Smooth muscle cell (in vitro differentiated cells): ENCODE results near the gene PTGS2. TPM values are rescaled to one million over a fixed set of nuclear protein-coding genes. Genes with fewer than 3 reads are reported as not detected.

ENCODE experiments used
- DNase-seq: peaks from one replicate; lab custom pipeline; 2025; ENCODE audit not compliant: unreplicated experiment; lab: John Stamatoyannopoulos, UW
- H2AFZ ChIP-seq: fragments of 200-600 bp; sonication (generic); 2 replicates; pipeline ENCODE4 v1.6.0; 2016; ENCODE audit warnings: antibody characterized with exemption, low read depth, mild to moderate bottlenecking
- H3F3A ChIP-seq: fragments of 200-600 bp; sonication (generic); 2 replicates; pipeline ENCODE4 v1.6.0; 2017; ENCODE audit warnings: antibody characterized with exemption, low read depth
- H3K27ac ChIP-seq: fragments of 200-600 bp; sonication (generic); 2 replicates; pipeline ENCODE4 v1.5.1; 2016; ENCODE audit warnings: low read depth, mild to moderate bottlenecking
- H3K27me3 ChIP-seq: fragments of 200-600 bp; sonication (generic); 2 replicates; pipeline ENCODE4 v1.6.1; 2016; ENCODE audit warnings: low read depth, mild to moderate bottlenecking
- H3K36me3 ChIP-seq: fragments of 200-600 bp; sonication (generic); 2 replicates; pipeline ENCODE4 v1.5.1; 2016; ENCODE audit warnings: low read depth
- H3K4me1 ChIP-seq: fragments of 200-600 bp; sonication (generic); 2 replicates; pipeline ENCODE4 v1.5.1; 2016; ENCODE audit warnings: low read depth
- H3K4me2 ChIP-seq: fragments of 200-600 bp; sonication (generic); 2 replicates; pipeline ENCODE4 v1.6.0; 2016; ENCODE audit warnings: mild to moderate bottlenecking
- H3K4me3 ChIP-seq: fragments of 200-600 bp; sonication (generic); 2 replicates; pipeline ENCODE4 v1.5.1; 2016; ENCODE audit warnings: mild to moderate bottlenecking
- H3K79me2 ChIP-seq: fragments of 200-600 bp; sonication (generic); 2 replicates; pipeline ENCODE4 v1.6.0; 2016; ENCODE audit warnings: low read depth, mild to moderate bottlenecking
- H3K9ac ChIP-seq: fragments of 200-600 bp; sonication (generic); 2 replicates; pipeline ENCODE4 v1.6.0; 2016; ENCODE audit warnings: low read depth
- H3K9me3 ChIP-seq: fragments of 200-600 bp; sonication (generic); replicated peaks from 2 replicates; pipeline ENCODE4 v1.5.1; 2016; ENCODE audit warnings: low read depth
- H4K20me1 ChIP-seq: fragments of 200-600 bp; sonication (generic); 2 replicates; pipeline ENCODE4 v1.6.0; 2016; ENCODE audit warnings: low read depth
- WGBS: methylation state at CpG from one replicate; pipeline ENCODE4 v1.1.7; 2016; ENCODE audit warnings: low lambda C conversion rate; 5-methylcytosine and 5-hydroxymethylcytosine counted together
- polyA plus RNA-seq: library from polyadenylated mRNA; unstranded; fragments of >200 nt; fragmentation: Nextera tagmentation; extraction: Ambion mirVana; gene quantifications from 2 replicates; pipeline ENCODE4 v1.2.1, GENCODE V29; 2016
- total RNA-seq: library from RNA; depleted of rRNA; stranded (reverse); fragments of >200 nt; gene quantifications from 2 replicates; pipeline ENCODE4 v1.2.3, GENCODE V29; 2014
- TF ChIP-seq, protein P1 (sequence below): fragments of 200-600 bp; sonication (generic); IDR thresholded peaks from 2 replicates; pipeline ENCODE4 v1.5.1; 2017; ENCODE audit warnings: borderline replicate concordance, mild to moderate bottlenecking, antibody characterized with exemption; ENCODE audit not compliant: insufficient read depth, poor library complexity, severe bottlenecking

Gene PTGS2
- total and polyA plus RNA-seq, 2 experiments from 2014 or later = 37.2 to 148 TPM

DNA sequence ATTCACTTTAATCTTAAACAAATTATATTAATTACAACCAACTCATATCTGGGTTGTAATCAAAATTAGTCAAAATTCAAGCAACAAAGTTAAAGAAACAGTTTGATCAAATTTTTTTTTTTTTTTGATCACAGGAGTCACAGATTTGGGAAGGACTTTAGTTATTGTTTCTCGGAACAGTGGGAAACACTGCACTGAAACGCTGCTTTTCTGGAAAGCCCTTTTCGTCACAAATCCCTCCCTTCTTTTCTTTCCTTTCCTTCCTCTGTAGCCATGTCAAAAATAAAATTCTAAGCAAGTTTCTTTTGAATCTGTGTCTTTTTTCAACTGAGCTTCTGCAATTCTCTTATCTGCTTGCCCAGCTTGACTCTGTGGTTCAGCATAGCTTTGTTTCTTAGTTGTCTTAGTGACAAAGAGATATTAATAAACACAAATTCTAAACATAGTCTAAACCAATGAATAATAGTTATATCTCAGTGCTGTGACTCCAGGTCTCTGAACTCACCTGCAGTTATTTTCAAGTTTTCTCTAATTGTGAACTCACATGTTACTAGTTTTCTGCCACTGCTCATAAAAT is 53.8 kb downstream of the PTGS2 start:
- DNase-seq = no peak
- TF ChIP-seq, protein P1, sequence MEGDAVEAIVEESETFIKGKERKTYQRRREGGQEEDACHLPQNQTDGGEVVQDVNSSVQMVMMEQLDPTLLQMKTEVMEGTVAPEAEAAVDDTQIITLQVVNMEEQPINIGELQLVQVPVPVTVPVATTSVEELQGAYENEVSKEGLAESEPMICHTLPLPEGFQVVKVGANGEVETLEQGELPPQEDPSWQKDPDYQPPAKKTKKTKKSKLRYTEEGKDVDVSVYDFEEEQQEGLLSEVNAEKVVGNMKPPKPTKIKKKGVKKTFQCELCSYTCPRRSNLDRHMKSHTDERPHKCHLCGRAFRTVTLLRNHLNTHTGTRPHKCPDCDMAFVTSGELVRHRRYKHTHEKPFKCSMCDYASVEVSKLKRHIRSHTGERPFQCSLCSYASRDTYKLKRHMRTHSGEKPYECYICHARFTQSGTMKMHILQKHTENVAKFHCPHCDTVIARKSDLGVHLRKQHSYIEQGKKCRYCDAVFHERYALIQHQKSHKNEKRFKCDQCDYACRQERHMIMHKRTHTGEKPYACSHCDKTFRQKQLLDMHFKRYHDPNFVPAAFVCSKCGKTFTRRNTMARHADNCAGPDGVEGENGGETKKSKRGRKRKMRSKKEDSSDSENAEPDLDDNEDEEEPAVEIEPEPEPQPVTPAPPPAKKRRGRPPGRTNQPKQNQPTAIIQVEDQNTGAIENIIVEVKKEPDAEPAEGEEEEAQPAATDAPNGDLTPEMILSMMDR = no peak
- WGBS = 86% methylated on average over 3 of the region's 3 CpGs

DNA sequence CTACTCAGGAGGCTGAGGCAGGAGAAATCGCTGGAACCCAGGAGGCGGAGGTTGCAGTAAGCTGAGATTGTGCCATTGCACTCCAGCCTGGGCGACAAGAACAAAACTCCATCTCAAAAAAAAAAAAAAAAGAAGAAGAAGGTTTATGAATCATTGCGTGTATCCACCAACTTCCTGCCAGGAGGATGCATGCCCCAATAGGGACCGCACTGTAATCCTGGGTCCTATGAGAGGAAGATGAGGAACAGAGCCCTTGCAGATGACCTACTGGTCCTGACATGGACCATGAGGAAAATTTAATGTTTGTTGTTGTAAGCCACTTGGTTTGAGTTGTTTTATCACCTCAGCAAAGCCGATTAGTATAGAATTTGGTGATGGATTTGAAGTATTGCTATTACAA is 56.7 kb downstream of the PTGS2 start:
- H3K4me2 ChIP-seq = no peak overlapping the region
- peaks cover 6% of the 10 kb centered on the region for H3K4me1 ChIP-seq
- TF ChIP-seq, protein P1 = no peak
- H3K79me2 ChIP-seq = no peaks in the 10 kb centered on the region
- H3K27ac ChIP-seq = no peak overlapping the region
- no peak overlapping the region for H2AFZ ChIP-seq
- WGBS = 97% methylated on average over 6 of the region's 6 CpGs
- no peaks in the 10 kb centered on the region for H3F3A ChIP-seq
- H3K9ac ChIP-seq = no peak overlapping the region
- no peaks in the 10 kb centered on the region for H3K27me3 ChIP-seq
- no peaks in the 10 kb centered on the region for H3K36me3 ChIP-seq
- H4K20me1 ChIP-seq = no peaks in the 10 kb centered on the region
- no peaks in the 10 kb centered on the region for H3K9me3 ChIP-seq
- no peak overlapping the region for H3K4me3 ChIP-seq
- DNase-seq = no peak

More for the DNA sequence above, 53.8 kb downstream of the PTGS2 start:
- no peak overlapping the region for H3K9ac ChIP-seq
- H3K4me3 ChIP-seq = no peak overlapping the region
- no peaks in the 10 kb centered on the region for H3K9me3 ChIP-seq
- H2AFZ ChIP-seq = no peak overlapping the region
- peaks cover 6% of the 10 kb centered on the region for H3K4me1 ChIP-seq
- H3K27ac ChIP-seq = no peak overlapping the region
- no peaks in the 10 kb centered on the region for H4K20me1 ChIP-seq
- no peaks in the 10 kb centered on the region for H3K36me3 ChIP-seq
- H3K4me2 ChIP-seq = no peak overlapping the region
- no peaks in the 10 kb centered on the region for H3K79me2 ChIP-seq
- H3F3A ChIP-seq = no peaks in the 10 kb centered on the region
- H3K27me3 ChIP-seq = no peaks in the 10 kb centered on the region

Other genes starting within 250 kb of the PTGS2 start
- not detected in 2 replicates for gene PDC, start 219.3 kb downstream of the PTGS2 start, total RNA-seq
- gene PDC, start 219.3 kb downstream of the PTGS2 start, polyA plus RNA-seq = not detected in 2 replicates
- 7.8 and 11.8 TPM in 2 replicates for gene PLA2G4A, start 148.5 kb upstream of the PTGS2 start, total RNA-seq
- gene PLA2G4A, start 148.5 kb upstream of the PTGS2 start, polyA plus RNA-seq = 3.3 and 3.9 TPM in 2 replicates